Cardiac muscle cell (in vitro differentiated cells and primary cell): ENCODE data around the gene PDS5B. TPM values are rescaled to one million over a fixed set of nuclear protein-coding genes. Genes with fewer than 3 reads are reported as not detected.

ENCODE experiments used
- DNase-seq, 2 donors: peaks; one replicate each; pipeline versions ENCODE4 v3.0.0 to v3.0.0-alpha.2; 2010 to 2017; ENCODE audit warnings: low read depth in 1 of 2, low spot score in 1 of 2
- H3K27ac ChIP-seq: fragments of 200-600 bp; sonication (generic); 2 replicates; pipeline ENCODE4 v1.5.1; 2016
- H3K27me3 ChIP-seq: fragments of 200-600 bp; sonication (generic); 2 replicates; pipeline ENCODE4 v1.6.0; 2016; ENCODE audit warnings: control low read depth
- H3K36me3 ChIP-seq: fragments of 200-600 bp; sonication (generic); 2 replicates; pipeline ENCODE4 v1.5.1; 2016; ENCODE audit warnings: control low read depth
- H3K4me1 ChIP-seq: fragments of 200-600 bp; sonication (generic); 2 replicates; pipeline ENCODE4 v1.8.1; 2017; ENCODE audit warnings: low read depth, mild to moderate bottlenecking, mixed run types
- H3K4me3 ChIP-seq: fragments of 200-600 bp; sonication (generic); 2 replicates; pipeline ENCODE4 v1.5.1; 2016; ENCODE audit warnings: mild to moderate bottlenecking
- H3K9me3 ChIP-seq: fragments of 200-600 bp; sonication (generic); 2 replicates; pipeline ENCODE4 v1.5.1; 2017; ENCODE audit warnings: low read depth, mild to moderate bottlenecking, control low read depth
- polyA plus RNA-seq: library from polyadenylated mRNA; unstranded; fragments of >200 nt; fragmentation: Nextera tagmentation; extraction: Ambion mirVana; gene quantifications from 2 replicates; pipeline ENCODE4 v1.2.1, GENCODE V29; 2016
- total RNA-seq: library from RNA; depleted of rRNA; stranded (reverse); fragments of >200 nt; gene quantifications from 2 replicates; pipeline ENCODE4 v1.2.3, GENCODE V29; 2016
- TF ChIP-seq, protein P1 (sequence below): IDR thresholded peaks from 2 replicates; pipeline ENCODE4 v1.5.1; 2012; ENCODE audit warnings: low read depth, mild to moderate bottlenecking, low read length

PDS5B gene
- total and polyA plus RNA-seq, 2 experiments from 2014 or later = 18.4 to 26.2 TPM

DNA sequence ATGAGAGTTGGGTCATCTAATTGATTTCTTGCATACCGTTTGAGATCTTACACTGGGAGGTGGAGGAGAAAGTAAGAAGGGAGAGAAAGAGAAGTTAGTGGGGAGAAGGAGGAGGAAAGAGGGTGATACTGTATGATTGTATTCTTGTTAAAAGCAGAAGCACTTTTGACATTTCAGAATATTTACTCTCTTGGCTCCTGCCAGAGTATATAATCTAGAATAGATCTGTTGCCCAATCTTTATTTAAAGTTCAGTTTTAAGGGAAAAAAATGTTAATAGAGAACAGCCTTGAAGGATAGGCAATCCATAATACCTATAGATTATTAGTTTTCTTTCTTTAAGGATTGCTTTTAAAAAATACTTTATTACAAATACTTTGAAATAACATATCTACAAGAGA lies 41.5 kb downstream of the PDS5B start:
- H3K27me3 ChIP-seq = no peaks in the 10 kb centered on the region
- peaks cover 12% of the 10 kb centered on the region for H3K4me1 ChIP-seq
- no peak overlapping the region for H3K4me3 ChIP-seq
- TF ChIP-seq, protein P1, sequence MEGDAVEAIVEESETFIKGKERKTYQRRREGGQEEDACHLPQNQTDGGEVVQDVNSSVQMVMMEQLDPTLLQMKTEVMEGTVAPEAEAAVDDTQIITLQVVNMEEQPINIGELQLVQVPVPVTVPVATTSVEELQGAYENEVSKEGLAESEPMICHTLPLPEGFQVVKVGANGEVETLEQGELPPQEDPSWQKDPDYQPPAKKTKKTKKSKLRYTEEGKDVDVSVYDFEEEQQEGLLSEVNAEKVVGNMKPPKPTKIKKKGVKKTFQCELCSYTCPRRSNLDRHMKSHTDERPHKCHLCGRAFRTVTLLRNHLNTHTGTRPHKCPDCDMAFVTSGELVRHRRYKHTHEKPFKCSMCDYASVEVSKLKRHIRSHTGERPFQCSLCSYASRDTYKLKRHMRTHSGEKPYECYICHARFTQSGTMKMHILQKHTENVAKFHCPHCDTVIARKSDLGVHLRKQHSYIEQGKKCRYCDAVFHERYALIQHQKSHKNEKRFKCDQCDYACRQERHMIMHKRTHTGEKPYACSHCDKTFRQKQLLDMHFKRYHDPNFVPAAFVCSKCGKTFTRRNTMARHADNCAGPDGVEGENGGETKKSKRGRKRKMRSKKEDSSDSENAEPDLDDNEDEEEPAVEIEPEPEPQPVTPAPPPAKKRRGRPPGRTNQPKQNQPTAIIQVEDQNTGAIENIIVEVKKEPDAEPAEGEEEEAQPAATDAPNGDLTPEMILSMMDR = no peak
- no peaks in the 10 kb centered on the region for H3K9me3 ChIP-seq
- no peak for DNase-seq
- no peaks in the 10 kb centered on the region for H3K36me3 ChIP-seq
- no peak overlapping the region for H3K27ac ChIP-seq

DNA sequence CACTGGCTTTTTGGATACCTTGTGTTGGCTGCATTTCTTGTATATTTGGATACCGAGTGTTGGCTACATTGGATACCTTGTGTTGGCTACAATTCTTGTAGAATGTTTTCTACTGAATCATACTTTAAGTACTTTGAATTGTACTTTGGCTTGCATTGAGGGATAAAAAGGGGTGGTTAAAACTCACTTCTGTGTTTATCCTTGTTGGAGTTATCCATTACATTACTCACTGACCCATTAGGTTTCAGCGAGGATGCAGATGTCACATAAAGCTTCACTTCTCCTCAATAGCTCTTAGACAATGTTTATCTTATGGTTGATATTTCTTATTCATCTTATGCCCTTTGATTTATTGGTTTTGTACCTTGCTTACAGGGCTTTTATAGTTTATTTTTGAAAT lies 43.1 kb downstream of the PDS5B start:
- Histone ChIP-seq H3K9me3 (no peaks in the 10 kb centered on the region), H3K4me3 (no peak overlapping the region), H3K4me1 (peaks cover 17% of the 10 kb centered on the region), H3K27me3 (no peaks in the 10 kb centered on the region), H3K27ac (no peak overlapping the region), H3K36me3 (no peaks in the 10 kb centered on the region)
- TF ChIP-seq, protein P1 = no peak
- DNase-seq = no peak

DNA sequence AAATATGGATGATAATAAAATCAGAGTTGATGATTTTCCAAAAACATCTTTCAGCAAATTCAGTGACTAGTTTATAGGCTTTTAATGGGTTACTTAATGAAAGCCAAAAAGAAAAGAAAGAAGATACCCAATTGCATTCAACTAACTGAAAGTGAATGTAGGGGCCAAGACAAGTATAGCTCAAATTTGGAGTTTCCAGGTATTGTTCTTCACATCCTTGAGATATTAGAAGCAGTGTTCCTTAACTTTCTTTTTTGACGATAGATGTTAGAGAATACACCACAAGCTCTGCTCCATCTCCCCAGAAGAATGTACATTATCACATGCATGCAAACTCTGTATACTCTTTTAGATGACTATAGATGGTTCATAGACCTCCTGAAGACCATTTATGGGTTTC lies 43.6 kb downstream of the PDS5B start:
- TF ChIP-seq, protein P1 = no peak
- no peak for DNase-seq
- Histone ChIP-seq H3K4me1 (peaks cover 17% of the 10 kb centered on the region), H3K9me3 (no peaks in the 10 kb centered on the region), H3K36me3 (no peaks in the 10 kb centered on the region), H3K4me3 (no peak overlapping the region), H3K27me3 (no peaks in the 10 kb centered on the region), H3K27ac (no peak overlapping the region)

DNA sequence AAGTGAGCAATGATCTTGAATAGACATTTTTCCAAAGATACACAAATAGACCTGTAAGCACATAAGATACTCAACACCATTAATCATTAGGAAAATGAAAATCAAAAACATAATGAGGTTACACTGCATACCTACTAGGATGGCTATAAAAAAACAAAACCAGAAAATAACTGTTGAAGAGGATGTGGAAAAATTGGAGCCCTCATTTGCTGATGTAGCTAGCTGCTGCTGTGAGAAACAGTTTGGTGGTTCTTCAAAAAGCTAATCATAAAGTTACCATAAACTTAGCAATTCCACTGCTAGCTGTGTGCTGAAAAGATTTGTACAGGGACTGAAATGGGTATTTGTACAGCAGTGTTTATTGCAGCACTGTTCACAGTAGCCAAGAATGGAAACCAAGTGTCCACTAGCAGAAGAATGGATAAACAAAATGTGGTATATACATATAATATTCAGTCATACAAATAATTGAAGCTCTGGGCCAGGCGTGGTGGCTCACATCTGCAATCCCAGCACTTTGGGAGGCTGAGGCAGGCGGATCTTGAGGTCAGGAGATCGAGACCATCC lies 46.2 kb downstream of the PDS5B start:
- no peak for DNase-seq
- TF ChIP-seq, protein P1 = no peak
- Histone ChIP-seq H3K4me1 (peaks cover 5% of the 10 kb centered on the region), H3K27ac (no peak overlapping the region), H3K9me3 (no peaks in the 10 kb centered on the region), H3K36me3 (no peaks in the 10 kb centered on the region), H3K27me3 (no peaks in the 10 kb centered on the region), H3K4me3 (no peak overlapping the region)

DNA sequence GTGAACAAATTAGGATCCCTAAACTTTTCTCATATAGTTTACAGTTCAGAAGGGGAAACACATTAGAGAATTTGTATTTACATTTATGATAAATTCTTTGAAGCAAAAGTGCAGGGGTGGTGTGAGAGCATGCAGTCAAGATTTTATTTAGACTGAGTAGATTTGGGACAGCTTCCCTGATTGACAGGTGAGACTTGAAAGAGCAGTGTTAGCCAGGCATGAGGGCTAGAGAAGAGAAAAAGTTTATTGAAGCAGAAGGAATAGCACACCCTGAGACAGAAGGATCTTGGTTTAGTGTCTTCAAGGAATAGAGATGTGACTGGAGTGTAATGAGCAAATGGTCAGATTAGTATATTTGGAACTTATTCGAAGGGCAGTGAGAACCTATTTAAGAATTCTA lies 50.5 kb downstream of the PDS5B start:
- H3K27ac ChIP-seq = no peak overlapping the region
- H3K4me3 ChIP-seq = no peak overlapping the region
- no peaks in the 10 kb centered on the region for H3K9me3 ChIP-seq
- H3K27me3 ChIP-seq = no peaks in the 10 kb centered on the region
- DNase-seq = no peak
- H3K4me1 ChIP-seq = peaks cover 5% of the 10 kb centered on the region
- no peaks in the 10 kb centered on the region for H3K36me3 ChIP-seq
- TF ChIP-seq, protein P1 = no peak
